Measurements from ENCODE around the gene FGFR3. TPM values are rescaled to one million over a fixed set of nuclear protein-coding genes. Genes with fewer than 3 reads are reported as not detected.
A peak's percentile ranks its signal among the peaks of the same experiment; 100 is the strongest.

FGFR3 gene
- total RNA-seq, 8 experiments from 2014 or later, result 0.76 to 39.4 (median 10.8) TPM

DNA sequence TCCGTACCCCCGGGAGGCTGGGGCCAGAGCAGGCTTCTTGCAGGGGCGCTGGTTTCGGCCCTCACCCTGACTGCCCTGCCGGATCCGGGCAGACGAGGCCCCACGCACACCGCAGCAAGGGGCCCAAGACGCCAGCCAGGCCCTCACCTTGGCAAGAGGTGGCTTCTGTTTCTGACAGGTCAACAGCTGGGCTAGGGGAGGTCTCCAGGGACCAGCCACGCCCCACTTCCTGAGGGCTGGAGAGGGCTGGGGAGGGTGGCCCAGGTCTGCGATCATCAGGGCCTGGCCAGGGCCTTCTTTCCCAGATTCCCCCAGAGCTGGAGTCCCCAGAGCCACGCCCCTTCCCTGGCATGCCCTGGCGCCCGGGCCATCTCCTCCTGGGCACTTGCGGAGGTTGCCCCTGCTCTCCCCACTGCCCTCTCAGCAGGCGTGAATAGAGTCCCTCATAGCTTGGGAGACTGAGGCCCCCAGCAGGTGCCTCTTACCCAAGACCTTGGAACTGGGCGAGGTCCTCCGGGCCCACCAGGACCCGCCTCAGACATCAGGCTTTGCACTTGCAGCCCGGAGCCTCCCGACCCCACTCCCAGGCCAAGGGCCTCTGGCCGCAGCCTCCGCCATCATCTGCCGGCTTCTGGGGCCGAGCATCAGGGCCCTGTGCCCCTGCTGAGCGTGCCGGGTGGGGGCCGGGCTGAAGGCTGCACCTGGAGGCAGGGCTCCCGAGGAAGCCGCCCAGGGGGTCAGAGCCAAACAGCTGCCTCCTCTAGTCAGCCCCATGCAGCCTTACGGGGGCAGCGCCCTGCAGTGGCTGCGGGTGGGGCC, 6.3 kb upstream of the FGFR3 start:
- Histone ChIP-seq H3K27ac (no peak overlapping the region), H3K4me3 (no peak overlapping the region), H3K4me1 (replicated peaks in 1 of 2) (peaks cover 9 to 35% of the 10 kb centered on the region in 2 donors)
- in situ Hi-C loops (cut with MboI; ENCODE audit: low pct_unique_long_range_greater_than_20kb in 2 of 9, low sequenced_read_pairs in 9 of 9, unreplicated experiment in 9 of 9), result no loop called here
- WGBS, 10 experiments, result 80 to 100% (median 86%) methylated on average over 1 to 7 of the region's 34 CpGs; no CpG with 5 or more reads in 6 of the 10 experiments
- no peak for ATAC-seq (replicated peaks in 6 of 8)

DNA sequence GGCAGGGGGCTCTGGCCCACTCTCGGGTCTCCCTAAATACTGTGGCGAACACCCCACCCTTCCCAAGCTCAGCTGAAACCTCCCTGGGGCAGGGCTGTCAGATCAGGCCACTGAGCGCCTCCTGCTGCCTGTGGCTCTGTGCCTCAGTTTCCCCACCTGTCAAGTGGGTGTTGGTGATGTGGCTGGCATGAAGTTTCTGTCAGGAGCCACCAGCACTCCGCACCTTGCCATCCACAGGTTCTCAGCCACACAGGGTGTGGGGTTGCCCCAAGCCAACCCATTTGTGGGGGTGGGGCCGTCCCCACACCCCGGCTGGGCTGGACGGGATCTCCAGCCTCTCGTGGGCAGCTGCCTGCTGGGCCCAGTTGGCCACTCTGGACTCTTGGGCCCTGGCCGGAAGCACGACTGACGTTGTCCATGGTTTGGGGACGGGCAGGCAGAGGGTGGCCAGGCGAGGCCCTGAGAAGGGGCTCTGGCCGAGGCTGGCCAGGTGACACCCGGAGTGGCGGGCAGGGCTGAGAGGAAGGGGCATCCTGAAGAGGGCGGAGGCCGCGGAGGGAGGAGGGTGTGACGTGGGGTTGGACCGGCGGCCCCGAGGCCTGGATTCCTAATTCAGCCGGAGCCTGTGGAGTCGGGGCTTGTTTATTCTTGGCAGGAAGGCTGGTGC, 5.5 kb upstream of the FGFR3 start:
- Histone ChIP-seq H3K4me3 (no peak overlapping the region), H3K4me1 (replicated peaks in 1 of 2) (peaks cover 9 to 37% of the 10 kb centered on the region in 2 donors), H3K27ac (no peak overlapping the region)
- peak in 1 of 8 experiments; percentile 19 for ATAC-seq (replicated peaks in 6 of 8)
- 13 to 66% methylated on average over 5 to 9 of the region's 25 CpGs; no CpG with 5 or more reads in 8 of the 10 experiments for WGBS, 10 experiments
- in situ Hi-C loops (cut with MboI; ENCODE audit: low pct_unique_long_range_greater_than_20kb in 2 of 9, low sequenced_read_pairs in 9 of 9, unreplicated experiment in 9 of 9), result no loop called here

DNA sequence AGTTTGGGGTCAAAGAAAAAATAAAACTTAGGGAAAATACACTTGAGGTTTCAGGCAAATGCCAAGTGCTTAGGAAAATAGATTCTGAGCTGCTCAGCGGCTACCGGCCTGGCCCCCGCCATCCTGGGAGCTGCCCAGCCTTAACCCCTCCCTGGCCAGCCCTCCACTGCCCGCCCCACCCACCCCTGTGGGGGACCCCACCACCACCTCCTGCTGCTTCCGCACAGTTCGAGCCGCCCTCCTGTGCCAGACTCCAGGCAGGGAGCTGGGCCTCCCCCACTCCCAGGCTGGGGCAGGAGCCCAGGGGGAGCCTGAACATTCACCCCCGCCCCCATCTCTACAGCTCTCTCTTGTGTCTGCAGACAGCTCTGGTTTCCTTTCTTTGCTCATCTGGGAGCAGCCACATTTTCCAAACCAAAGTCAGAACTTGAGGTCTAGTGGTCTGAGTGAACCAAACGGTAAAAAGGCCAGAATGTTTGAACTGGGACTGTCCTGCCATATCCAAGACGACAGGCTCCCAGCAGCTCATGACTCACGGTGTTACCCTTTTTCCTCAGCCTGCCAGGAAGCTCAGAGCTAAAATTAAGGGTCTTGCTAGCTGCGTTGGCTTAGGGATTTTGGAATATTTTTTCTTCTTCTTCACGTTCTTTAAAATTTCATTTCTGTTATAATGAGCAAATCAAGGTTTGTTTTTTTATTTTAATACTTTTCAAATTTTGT, 4.7 kb upstream of the FGFR3 start:
- WGBS, 10 experiments, result 43 to 95% (median 67%) methylated on average over 3 to 8 of the region's 13 CpGs; no CpG with 5 or more reads in 1 of the 10 experiments
- Histone ChIP-seq H3K27ac (no peak overlapping the region), H3K4me1 (replicated peaks in 1 of 2) (peaks cover 9 to 40% of the 10 kb centered on the region in 2 donors), H3K4me3 (no peak overlapping the region)
- in situ Hi-C loops (cut with MboI; ENCODE audit: low pct_unique_long_range_greater_than_20kb in 2 of 9, low sequenced_read_pairs in 9 of 9, unreplicated experiment in 9 of 9), result no loop called here
- ATAC-seq (replicated peaks in 6 of 8), result no peak

DNA sequence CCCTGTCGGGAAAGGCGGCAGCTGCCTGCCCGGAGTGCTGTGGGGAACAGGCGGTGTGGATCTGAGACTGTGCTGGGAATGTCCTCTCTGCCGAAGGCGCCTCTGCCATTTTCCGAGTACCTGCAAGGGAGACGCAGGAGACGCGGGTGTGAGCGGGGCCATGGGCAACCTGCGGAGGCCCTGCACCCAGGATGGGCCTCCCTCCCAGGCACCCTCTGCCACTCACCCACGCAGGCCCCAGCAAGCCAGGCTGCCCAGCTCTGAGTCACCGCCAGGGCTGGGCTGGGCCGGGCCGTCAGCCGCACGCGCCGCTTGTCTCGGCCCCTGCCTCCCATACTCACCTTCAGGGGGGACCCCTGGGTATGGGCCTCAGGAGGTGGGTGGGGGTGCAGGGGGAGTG, 3.5 kb upstream of the FGFR3 start:
- Histone ChIP-seq H3K4me1 (replicated peaks in 1 of 2) (peaks cover 9 to 34% of the 10 kb centered on the region in 2 donors), H3K27ac (no peak overlapping the region), H3K4me3 (no peak overlapping the region)
- WGBS, 10 experiments, result 92% methylated on average over 5 of the region's 21 CpGs; no CpG with 5 or more reads in 9 of the 10 experiments
- in situ Hi-C loops (cut with MboI; ENCODE audit: low pct_unique_long_range_greater_than_20kb in 2 of 9, low sequenced_read_pairs in 9 of 9, unreplicated experiment in 9 of 9), result no loop called here
- no peak for ATAC-seq (replicated peaks in 6 of 8)

DNA sequence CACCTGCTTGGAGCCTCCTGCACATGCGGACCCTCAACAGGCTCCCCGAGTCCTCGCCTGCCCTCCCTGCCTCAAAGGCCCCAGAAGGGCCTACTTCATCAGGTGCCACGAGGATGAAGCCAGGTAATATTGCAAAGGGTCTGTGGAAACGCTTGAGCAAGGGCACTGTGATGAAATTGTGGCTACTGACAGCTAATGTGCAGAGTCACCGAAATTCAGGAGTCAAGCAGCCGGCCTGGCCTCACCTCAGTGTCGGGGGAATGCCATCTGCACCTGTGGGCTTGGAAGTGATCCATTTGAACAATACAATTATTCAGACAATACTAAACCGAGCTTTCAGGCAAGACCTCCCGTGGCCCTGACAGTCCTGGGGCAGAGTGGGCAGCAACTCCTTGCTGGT, 3.1 kb upstream of the FGFR3 start:
- WGBS, 10 experiments, result 67 to 100% (median 80%) methylated on average over 1 to 3 of the region's 10 CpGs; no CpG with 5 or more reads in 3 of the 10 experiments
- in situ Hi-C loops (cut with MboI; ENCODE audit: low pct_unique_long_range_greater_than_20kb in 2 of 9, low sequenced_read_pairs in 9 of 9, unreplicated experiment in 9 of 9), result no loop called here
- no peak overlapping the region for H3K4me3 ChIP-seq
- H3K4me1 ChIP-seq (replicated peaks in 1 of 2), result peaks cover 5 to 32% of the 10 kb centered on the region in 2 donors
- H3K27ac ChIP-seq, result no peak overlapping the region
- ATAC-seq (replicated peaks in 6 of 8), result no peak

- no peak overlapping the region for H3K27ac ChIP-seq
- WGBS, 10 experiments, result 0% methylated on average over 1 of the region's 29 CpGs; no CpG with 5 or more reads in 9 of the 10 experiments
- no peak for ATAC-seq (replicated peaks in 6 of 8)
- in situ Hi-C loops (cut with MboI; ENCODE audit: low pct_unique_long_range_greater_than_20kb in 2 of 9, low sequenced_read_pairs in 9 of 9, unreplicated experiment in 9 of 9), result no loop called here
- H3K4me1 ChIP-seq (replicated peaks in 1 of 2), result peaks cover 14 to 32% of the 10 kb centered on the region in 2 donors
- H3K4me3 ChIP-seq, result peak overlapping the region in 1 of 5 donors; percentile 49
Measured at GRCh38 chr4:1792158-1792831, 798 bp upstream of the FGFR3 start.

DNA sequence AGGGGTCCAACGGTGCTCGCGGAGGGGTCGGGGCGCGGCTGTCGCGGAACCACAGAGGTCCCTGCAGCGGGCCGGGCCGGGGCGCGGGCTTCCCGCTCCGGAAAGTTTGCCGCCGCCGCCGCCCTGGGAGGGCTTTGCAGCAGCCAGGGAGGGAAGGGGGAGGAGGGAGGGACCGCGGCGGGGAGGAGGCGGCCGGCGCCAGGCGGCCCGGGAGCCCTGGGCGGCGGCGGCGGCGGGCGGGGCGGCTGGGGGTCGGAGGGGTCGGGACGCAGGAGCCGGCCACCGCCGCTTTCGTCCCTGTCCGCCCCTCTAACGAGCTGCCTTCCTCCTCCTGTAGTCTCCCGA, 375 bp downstream of the FGFR3 start:
- peak; percentile 18 to 73 (median 41) for ATAC-seq (replicated peaks in 6 of 8)
- Histone ChIP-seq H3K4me1 (replicated peaks in 1 of 2) (peaks cover 25 to 34% of the 10 kb centered on the region in 2 donors), H3K4me3 (peak overlapping the region; percentile 33 to 81 (median 49)), H3K27ac (peak overlapping the region in 1 of 2 donors; percentile 81)
- WGBS, 10 experiments, result no CpG with 5 or more reads among the region's 44 CpGs
- in situ Hi-C loops (cut with MboI; ENCODE audit: low pct_unique_long_range_greater_than_20kb in 2 of 9, low sequenced_read_pairs in 9 of 9, unreplicated experiment in 9 of 9), result no loop called here

DNA sequence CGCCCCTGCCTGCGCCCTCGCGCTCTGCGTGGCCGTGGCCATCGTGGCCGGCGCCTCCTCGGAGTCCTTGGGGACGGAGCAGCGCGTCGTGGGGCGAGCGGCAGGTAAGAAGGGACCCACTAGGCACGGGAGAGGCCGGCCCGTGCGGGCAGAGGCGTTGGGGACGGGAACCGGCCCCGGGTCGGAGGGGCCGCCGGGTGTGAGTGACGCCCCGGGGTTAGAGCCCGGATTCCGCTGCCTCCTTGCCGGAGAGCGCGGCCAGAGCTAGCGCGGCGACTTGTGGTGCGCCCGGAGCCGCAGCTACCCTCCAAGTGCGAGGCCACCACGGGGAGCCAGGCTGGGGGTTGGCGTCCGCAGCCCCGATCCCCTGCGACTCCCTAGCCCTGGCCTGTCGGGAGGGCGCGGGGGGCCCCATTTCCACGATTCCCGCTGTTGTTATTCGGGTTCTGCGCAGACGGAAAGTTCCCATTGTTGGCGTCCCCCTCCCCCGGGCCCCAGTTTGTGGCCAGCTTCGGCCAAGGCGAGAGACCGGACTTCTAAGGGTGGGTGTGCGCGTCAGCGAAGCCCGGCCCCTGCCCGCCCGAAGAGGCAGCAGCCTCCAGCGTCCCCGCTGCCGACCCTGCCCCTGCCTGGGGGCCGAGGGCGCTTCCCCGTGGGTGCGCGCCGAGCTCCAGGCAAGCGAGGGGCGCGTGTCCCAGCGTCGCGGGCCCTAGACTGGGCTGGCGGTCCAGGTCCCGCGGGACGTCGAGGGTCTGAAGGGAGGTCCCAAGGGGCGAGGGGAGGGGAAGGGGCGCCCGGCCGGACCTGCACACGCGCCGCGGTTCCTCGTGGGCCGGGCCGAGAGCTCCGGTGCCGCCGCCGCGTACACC, 1.1 kb downstream of the FGFR3 start:
- peak; percentile 2 to 25 (median 6) for ATAC-seq (replicated peaks in 6 of 8)
- WGBS, 10 experiments, result no CpG with 5 or more reads among the region's 101 CpGs
- Histone ChIP-seq H3K27ac (peak overlapping the region in 1 of 2 donors; percentile 81), H3K4me1 (replicated peaks in 1 of 2) (peaks cover 28 to 34% of the 10 kb centered on the region in 2 donors), H3K4me3 (peak overlapping the region; percentile 33 to 81 (median 49))
- in situ Hi-C loops (cut with MboI; ENCODE audit: low pct_unique_long_range_greater_than_20kb in 2 of 9, low sequenced_read_pairs in 9 of 9, unreplicated experiment in 9 of 9), result no loop called here

DNA sequence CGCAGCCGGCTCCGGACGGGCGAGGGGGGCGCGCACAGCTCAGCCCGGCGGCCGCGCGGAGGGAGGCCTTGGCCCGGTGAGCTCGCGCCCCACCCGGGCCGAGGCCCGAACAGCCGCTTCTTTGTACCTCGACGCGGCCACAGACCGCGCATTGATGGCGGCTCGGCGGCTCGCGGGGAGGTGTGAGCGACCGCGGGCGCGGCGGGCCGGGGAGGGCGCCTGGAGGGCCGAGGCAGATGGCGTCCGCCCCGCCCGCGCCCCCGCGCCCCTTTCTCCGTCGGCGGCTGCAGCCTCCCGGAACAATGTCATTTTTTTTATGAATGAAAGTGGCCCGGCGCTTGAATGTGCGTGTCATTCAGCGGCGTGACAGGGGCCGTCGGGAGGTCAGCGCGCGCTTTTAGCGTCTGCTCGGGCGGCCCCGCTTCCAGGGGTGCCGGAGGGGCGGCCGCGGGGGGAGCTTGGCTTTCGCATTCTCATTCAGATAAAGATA, 1.8 kb downstream of the FGFR3 start:
- peak in 5 of 8 experiments; percentile 4 to 60 (median 53) for ATAC-seq (replicated peaks in 6 of 8)
- WGBS, 10 experiments, result 10% methylated on average over 2 of the region's 68 CpGs; no CpG with 5 or more reads in 9 of the 10 experiments
- Histone ChIP-seq H3K27ac (peak overlapping the region in 1 of 2 donors; percentile 81), H3K4me3 (peak overlapping the region; percentile 33 to 81 (median 49)), H3K4me1 (replicated peaks in 1 of 2) (peaks cover 28 to 34% of the 10 kb centered on the region in 2 donors)
- in situ Hi-C loops (cut with MboI; ENCODE audit: low pct_unique_long_range_greater_than_20kb in 2 of 9, low sequenced_read_pairs in 9 of 9, unreplicated experiment in 9 of 9), result no loop called here

- in situ Hi-C loops (cut with MboI; ENCODE audit: low pct_unique_long_range_greater_than_20kb in 2 of 9, low sequenced_read_pairs in 9 of 9, unreplicated experiment in 9 of 9), result no loop called here
- 8 to 74% (median 30%) methylated on average over 2 to 6 of the region's 32 CpGs; no CpG with 5 or more reads in 7 of the 10 experiments for WGBS, 10 experiments
- peaks cover 28 to 34% of the 10 kb centered on the region in 2 donors for H3K4me1 ChIP-seq (replicated peaks in 1 of 2)
- no peak for ATAC-seq (replicated peaks in 6 of 8)
- H3K4me3 ChIP-seq, result peak overlapping the region; percentile 33 to 81 (median 49)
- H3K27ac ChIP-seq, result peak overlapping the region in 1 of 2 donors; percentile 81
Measured at GRCh38 chr4:1795299-1796195, 2.5 kb downstream of the FGFR3 start.

Measured in motor neuron (in vitro differentiated cells).